Activated CD8-positive, alpha-beta memory T cell treated with anti-CD3 and anti-CD28 coated beads, Interleukin-2, amount 10 ng/mL, durations not matched to agents 7 days and 5 days (primary cell): Measurements from ENCODE around the gene ATRN. TPM values are rescaled to one million over a fixed set of nuclear protein-coding genes. Genes with fewer than 3 reads are reported as not detected.

ENCODE experiments used
- ATAC-seq: fragments of 150-1000 bp; cut with Tn5 transposase; one replicate; pipeline ENCODE4 v1.10.0; 2021; ENCODE audit warnings: moderate library complexity
- CTCF ChIA-PET: fragments of 350-600 bp; sonication (Branson Sonifier 250); formaldehyde crosslinking; loops from one replicate; lab custom pipeline; 2021; ENCODE audit warnings: antibody characterized with exemption; lab: Charles Lee
- DNase-seq: peaks from one replicate; pipeline ENCODE4 v3.0.0-alpha.2; 2020
- H3K27ac Mint-ChIP-seq: one replicate; pipeline ENCODE4 v1.8.0; 2021; ENCODE audit warnings: mild to moderate bottlenecking, mixed read lengths
- H3K27me3 Mint-ChIP-seq: one replicate; pipeline ENCODE4 v1.8.0; 2021; ENCODE audit warnings: mixed read lengths
- H3K36me3 Mint-ChIP-seq: one replicate; pipeline ENCODE4 v1.8.0; 2021; ENCODE audit warnings: mild to moderate bottlenecking, mixed read lengths
- H3K4me1 Mint-ChIP-seq: one replicate; pipeline ENCODE4 v1.8.0; 2021; ENCODE audit warnings: mixed read lengths
- H3K4me3 Mint-ChIP-seq: one replicate; pipeline ENCODE4 v1.8.0; 2021; ENCODE audit warnings: mild to moderate bottlenecking, moderate library complexity, mixed read lengths
- H3K9me3 Mint-ChIP-seq: one replicate; pipeline ENCODE4 v1.8.0; 2022; ENCODE audit warnings: low read depth, mixed read lengths
- total RNA-seq, 2 experiments: library from RNA; stranded (reverse); gene quantifications; one replicate each; pipeline ENCODE4 v1.2.3, GENCODE V29; 2021

The ATRN gene
- total RNA-seq, 2 experiments from 2014 or later = 8.1 to 9.0 TPM

- Mint-ChIP-seq H3K9me3 (peaks cover 3% of the 10 kb centered on the region), H3K4me3 (no peak overlapping the region), H3K4me1 (no peaks in the 10 kb centered on the region), H3K27ac (no peak overlapping the region), H3K36me3 (peaks cover 3% of the 10 kb centered on the region), H3K27me3 (no peaks in the 10 kb centered on the region)
- CTCF ChIA-PET = no interaction called here
- no peak for DNase-seq
- no peak for ATAC-seq
Observed at GRCh38 chr20:3635346-3635745, 164.5 kb downstream of the ATRN start.

- peaks cover 9% of the 10 kb centered on the region for H3K36me3 Mint-ChIP-seq
Observed at GRCh38 chr20:3640259-3640658, 169.4 kb downstream of the ATRN start.

GRCh38 chr20:3645309-3646066 is 174.7 kb downstream of the ATRN start:
- H3K27me3 Mint-ChIP-seq = no peaks in the 10 kb centered on the region

More at GRCh38 chr20:3640259-3640658, 169.4 kb downstream of the ATRN start:
- CTCF ChIA-PET = no interaction called here
- Mint-ChIP-seq H3K4me1 (no peaks in the 10 kb centered on the region), H3K27ac (no peak overlapping the region), H3K27me3 (no peaks in the 10 kb centered on the region), H3K4me3 (no peak overlapping the region), H3K9me3 (peaks cover 4% of the 10 kb centered on the region)
- ATAC-seq (no peak), DNase-seq (no peak)

GRCh38 chr20:3646067-3646440 is 175.2 kb downstream of the ATRN start:
- DNase-seq (no peak), ATAC-seq (no peak)
- Mint-ChIP-seq H3K27ac (no peak overlapping the region), H3K27me3 (no peaks in the 10 kb centered on the region), H3K9me3 (no peaks in the 10 kb centered on the region), H3K4me3 (no peak overlapping the region), H3K4me1 (no peaks in the 10 kb centered on the region), H3K36me3 (peaks cover under 1% of the 10 kb centered on the region)
- CTCF ChIA-PET = no interaction called here

More at GRCh38 chr20:3645309-3646066, 174.7 kb downstream of the ATRN start:
- Mint-ChIP-seq H3K27ac (no peak overlapping the region), H3K9me3 (no peaks in the 10 kb centered on the region), H3K4me1 (no peaks in the 10 kb centered on the region), H3K36me3 (peaks cover 5% of the 10 kb centered on the region), H3K4me3 (no peak overlapping the region)
- CTCF ChIA-PET = no interaction called here
- no peak for ATAC-seq
- DNase-seq = no peak

GRCh38 chr20:3646651-3647050 is 175.8 kb downstream of the ATRN start:
- Mint-ChIP-seq H3K9me3 (no peaks in the 10 kb centered on the region), H3K27me3 (no peaks in the 10 kb centered on the region), H3K27ac (no peak overlapping the region), H3K4me1 (no peaks in the 10 kb centered on the region), H3K4me3 (no peak overlapping the region), H3K36me3 (no peaks in the 10 kb centered on the region)
- CTCF ChIA-PET = interaction anchor here (1.3 kb wide), 1 partner anchor 30 kb away, joined by 3 read pairs; no protein-coding TSS in a partner anchor
- DNase-seq (no peak), ATAC-seq (no peak)

- H3K27ac Mint-ChIP-seq = no peak overlapping the region
- H3K4me1 Mint-ChIP-seq = peaks cover 3% of the 10 kb centered on the region
- no peak for DNase-seq
- no peaks in the 10 kb centered on the region for H3K27me3 Mint-ChIP-seq
- CTCF ChIA-PET = interaction anchor here (1.3 kb wide), 1 partner anchor 29 kb away, joined by 3 read pairs; no protein-coding TSS in a partner anchor
- no peak overlapping the region for H3K4me3 Mint-ChIP-seq
- no peak for ATAC-seq
- no peaks in the 10 kb centered on the region for H3K9me3 Mint-ChIP-seq
- no peaks in the 10 kb centered on the region for H3K36me3 Mint-ChIP-seq
Observed at GRCh38 chr20:3647473-3647872, 176.7 kb downstream of the ATRN start.

- Mint-ChIP-seq H3K4me1 (peaks cover 16% of the 10 kb centered on the region), H3K36me3 (peaks cover 1% of the 10 kb centered on the region), H3K4me3 (no peak overlapping the region), H3K27ac (no peak overlapping the region), H3K9me3 (no peaks in the 10 kb centered on the region), H3K27me3 (no peaks in the 10 kb centered on the region)
- ATAC-seq (no peak), DNase-seq (peak; percentile 12)
- CTCF ChIA-PET = no interaction called here
Observed at GRCh38 chr20:3648951-3649350, 178.1 kb downstream of the ATRN start.

- H3K36me3 Mint-ChIP-seq = peaks cover 1% of the 10 kb centered on the region
- ATAC-seq (no peak), DNase-seq (peak; percentile 34)
- no peaks in the 10 kb centered on the region for H3K9me3 Mint-ChIP-seq
- peaks cover 16% of the 10 kb centered on the region for H3K4me1 Mint-ChIP-seq
- CTCF ChIA-PET = interaction anchor here (0.7 to 1.8 kb wide), 2 partner anchors 46 to 60 kb away, joined by 3 to 6 read pairs; no protein-coding TSS in a partner anchor
- H3K27ac Mint-ChIP-seq = no peak overlapping the region
- no peak overlapping the region for H3K4me3 Mint-ChIP-seq
- peaks cover 5% of the 10 kb centered on the region for H3K27me3 Mint-ChIP-seq
Observed at GRCh38 chr20:3651204-3651962, 180.6 kb downstream of the ATRN start.

GRCh38 chr20:3652221-3652620 is 181.4 kb downstream of the ATRN start:
- DNase-seq = no peak
- CTCF ChIA-PET = interaction anchor here (1.2 kb wide), 1 partner anchor 20 kb away, joined by 3 read pairs; no protein-coding TSS in a partner anchor
- ATAC-seq = no peak

GRCh38 chr20:3652676-3653596 is 182.1 kb downstream of the ATRN start:
- ATAC-seq = peak; percentile 64
- Mint-ChIP-seq H3K27me3 (peaks cover 13% of the 10 kb centered on the region), H3K9me3 (no peaks in the 10 kb centered on the region), H3K27ac (no peak overlapping the region), H3K4me3 (no peak overlapping the region), H3K4me1 (peaks cover 16% of the 10 kb centered on the region), H3K36me3 (peaks cover 1% of the 10 kb centered on the region)
- DNase-seq = peak; percentile 43
- CTCF ChIA-PET = interaction anchor here (1.2 to 1.8 kb wide), 4 partner anchors 13 to 58 kb away, joined by 3 to 7 read pairs (median 4); no protein-coding TSS in a partner anchor

More at GRCh38 chr20:3652221-3652620, 181.4 kb downstream of the ATRN start:
- Mint-ChIP-seq H3K4me3 (no peak overlapping the region), H3K27me3 (peaks cover 11% of the 10 kb centered on the region), H3K27ac (no peak overlapping the region), H3K9me3 (no peaks in the 10 kb centered on the region), H3K36me3 (peaks cover 1% of the 10 kb centered on the region), H3K4me1 (peaks cover 16% of the 10 kb centered on the region)

- CTCF ChIA-PET = interaction anchor here (1.2 to 1.8 kb wide), 4 partner anchors 12 to 57 kb away, joined by 3 to 7 read pairs (median 4); no protein-coding TSS in a partner anchor
- peaks cover 14% of the 10 kb centered on the region for H3K27me3 Mint-ChIP-seq
- H3K4me3 Mint-ChIP-seq = no peak overlapping the region
- H3K36me3 Mint-ChIP-seq = peaks cover 1% of the 10 kb centered on the region
- no peaks in the 10 kb centered on the region for H3K9me3 Mint-ChIP-seq
- DNase-seq = peak; percentile 15
- peaks cover 22% of the 10 kb centered on the region for H3K4me1 Mint-ChIP-seq
- H3K27ac Mint-ChIP-seq = no peak overlapping the region
- ATAC-seq = no peak
Observed at GRCh38 chr20:3653921-3654320, 183.1 kb downstream of the ATRN start.

- Mint-ChIP-seq H3K4me3 (no peak overlapping the region), H3K27me3 (peaks cover 20% of the 10 kb centered on the region), H3K27ac (no peak overlapping the region), H3K36me3 (peaks cover 1% of the 10 kb centered on the region), H3K9me3 (no peaks in the 10 kb centered on the region), H3K4me1 (peaks cover 28% of the 10 kb centered on the region)
- no peak for ATAC-seq
- peak; percentile 26 for DNase-seq
- CTCF ChIA-PET = interaction anchor here (1.2 to 1.8 kb wide), 4 partner anchors 12 to 56 kb away, joined by 3 to 7 read pairs (median 4); no protein-coding TSS in a partner anchor
Observed at GRCh38 chr20:3654326-3655130, 183.7 kb downstream of the ATRN start.
